HepG2 (cell line): ENCODE measurements around the gene TBC1D21. TPM values are rescaled to one million over a fixed set of nuclear protein-coding genes. Genes with fewer than 3 reads are reported as not detected.

Experiments
- ATAC-seq: fragments of 200-7000 bp; cut with Tn5 transposase; 3 replicates; pipeline ENCODE4 v1.9.1; 2020; ENCODE audit warnings: mild to moderate bottlenecking, moderate library complexity
- BruUV-seq: library from RNA; stranded (reverse); fragments of 400-500 nt; replicated peaks from 2 replicates; lab custom pipeline; 2021; lab: Mats Ljungman, UMichigan
- CTCF ChIA-PET: fragments of 300-600 bp; formaldehyde crosslinking; extraction: SDS; loops from one replicate; lab custom pipeline; 2021; ENCODE audit warnings: low total read pairs, inconsistent platforms, low intra/inter-chr PET ratio; lab: Yijun Ruan, JAX
- POLR2A ChIA-PET: fragments of 350-600 bp; sonication (Branson Sonifier 250); formaldehyde crosslinking; loops from one replicate; lab custom pipeline; 2020; ENCODE audit warnings: antibody characterized with exemption, inconsistent platforms; lab: Yijun Ruan, JAX
- DNase-seq: peaks from one replicate; pipeline ENCODE4 v3.0.0-alpha.2; 2015; ENCODE audit warnings: low spot score
- FAIRE-seq: peaks from 3 replicates; lab custom pipeline; 2011; peaks lifted over from hg19 to GRCh38; lab: Jason Lieb, UNC
- H2AFZ ChIP-seq: one replicate; pipeline ENCODE4 v1.6.1; 2011; ENCODE audit warnings: low read length, inconsistent platforms
- H3K27ac ChIP-seq: fragments of 300-600 bp; 3 replicates; pipeline ENCODE4 v1.8.0; 2011; ENCODE audit warnings: mixed run types, mild to moderate bottlenecking, mixed read lengths, low read length, inconsistent platforms; ENCODE audit not compliant: insufficient read depth; ENCODE audit errors: extremely low read length
- H3K27me3 ChIP-seq, 2 experiments: fragments of 200-600 bp in 1 of 2; 2 replicates in 1 of 2; 3 replicates in 1 of 2; pipeline versions ENCODE4 v1.6.0 to v1.8.0; 2011; ENCODE audit warnings: low read length in 2 of 2, mild to moderate bottlenecking in 2 of 2, moderate library complexity in 2 of 2, inconsistent platforms in 1 of 2; ENCODE audit not compliant: insufficient read depth in 2 of 2, control insufficient read depth in 1 of 2
- H3K36me3 ChIP-seq, 2 experiments: fragments of 200-600 bp in 1 of 2; replicated peaks in 1 of 2; 2 replicates in 1 of 2; 3 replicates in 1 of 2; pipeline versions ENCODE4 v1.5.1 to v1.8.0; 2011; ENCODE audit warnings: low read length in 2 of 2, inconsistent platforms in 1 of 2; ENCODE audit not compliant: insufficient read depth in 2 of 2, control insufficient read depth in 1 of 2
- H3K4me1 ChIP-seq: 2 replicates; pipeline ENCODE4 v1.5.1; 2012; ENCODE audit warnings: low read length, inconsistent platforms; ENCODE audit not compliant: insufficient read depth
- H3K4me2 ChIP-seq: 2 replicates; pipeline ENCODE4 v1.6.0; 2011; ENCODE audit warnings: low read depth, low read length, inconsistent platforms
- H3K4me3 ChIP-seq, 3 experiments: fragments of 200-600 bp in 1 of 3; sonication (generic), shearing (Covaris generic) in 1 of 3; replicated peaks in 1 of 3; 2 replicates each; pipeline ENCODE4 v1.5.1; 2011 to 2016; ENCODE audit warnings: low read length in 3 of 3, inconsistent platforms in 2 of 3, low read depth in 2 of 3, mild to moderate bottlenecking in 2 of 3, control low read depth in 1 of 3, mixed read lengths in 1 of 3; ENCODE audit not compliant: insufficient read depth in 1 of 3
- H3K79me2 ChIP-seq: one replicate; pipeline ENCODE4 v1.6.1; 2011; ENCODE audit warnings: low read length, inconsistent platforms; ENCODE audit not compliant: insufficient read depth
- H3K9ac ChIP-seq: 2 replicates; pipeline ENCODE4 v1.6.0; 2011; ENCODE audit warnings: mild to moderate bottlenecking, low read depth, low read length, inconsistent platforms; ENCODE audit not compliant: insufficient read depth
- H3K9me3 ChIP-seq: 2 replicates; pipeline ENCODE4 v1.5.1; 2012; ENCODE audit warnings: mild to moderate bottlenecking, low read length
- H4K20me1 ChIP-seq: 2 replicates; pipeline ENCODE4 v1.6.0; 2011; ENCODE audit warnings: inconsistent platforms, mild to moderate bottlenecking, low read length, moderate library complexity; ENCODE audit not compliant: insufficient read depth
- ETV6 ChIP-seq: sonication (generic); formaldehyde crosslinking; conservative IDR thresholded peaks from 2 replicates; pipeline ENCODE4 v1.4.0; 2020; ENCODE audit warnings: missing genetic modification reagents
- FOXM1 ChIP-seq: sonication (generic); formaldehyde crosslinking; IDR thresholded peaks from 2 replicates; pipeline ENCODE4 v1.5.0; 2020; ENCODE audit warnings: missing genetic modification reagents
- HOXA9 ChIP-seq: sonication (generic); formaldehyde crosslinking; IDR thresholded peaks from 2 replicates; pipeline ENCODE4 v1.8.1; 2022; ENCODE audit warnings: missing genetic modification reagents, mild to moderate bottlenecking, moderate library complexity, borderline replicate concordance
- MEIS2 ChIP-seq: sonication (generic); formaldehyde crosslinking; IDR thresholded peaks from 2 replicates; pipeline ENCODE4 v1.9.0; 2021; ENCODE audit warnings: mild to moderate bottlenecking, missing genetic modification reagents
- NCOA5 ChIP-seq: sonication (generic); formaldehyde crosslinking; IDR thresholded peaks from 2 replicates; pipeline ENCODE4 v1.4.0; 2020; ENCODE audit warnings: missing genetic modification reagents
- PAX8 ChIP-seq: sonication (generic); formaldehyde crosslinking; IDR thresholded peaks from 2 replicates; pipeline ENCODE4 v1.8.0; 2022; ENCODE audit warnings: mild to moderate bottlenecking, missing genetic modification reagents, borderline replicate concordance
- REL ChIP-seq: sonication (generic); formaldehyde crosslinking; conservative IDR thresholded peaks from 2 replicates; pipeline ENCODE4 v1.8.0; 2022; ENCODE audit warnings: mild to moderate bottlenecking, missing genetic modification reagents, moderate library complexity
- RFX1 ChIP-seq: fragments of 450-650 bp; IDR thresholded peaks from 2 replicates; pipeline ENCODE4 v1.6.1; 2017
- WGBS: methylation state at CpG from one replicate; pipeline ENCODE4 v1.1.6; 2017; ENCODE audit warnings: low lambda C conversion rate; 5-methylcytosine and 5-hydroxymethylcytosine counted together
- in situ Hi-C: cut with HindIII; loops from 2 replicates; pipeline ENCODE4 v1.10.0; 2017; ENCODE audit warnings: low pct_unique_long_range_greater_than_20kb; ENCODE audit not compliant: extremely low pct_ligation_motif_present
- intact Hi-C: fragments of 100-400 bp; cut with micrococcal nuclease; formaldehyde crosslinking; loops from one replicate; pipeline ENCODE4 v1.10.0; 2022; ENCODE audit not compliant: unreplicated experiment
- polyA plus RNA-seq, 8 experiments: library from polyadenylated mRNA; depleted of rRNA in 3 of 8; stranded (reverse) in 7 of 8; unstranded in 1 of 8; fragments of >200 nt; fragmentation: Illumina TruSeq in 4 of 8; extraction: Trizol in 4 of 8; gene quantifications; 2 replicates each; pipeline versions ENCODE4 v1.2.1 to v1.2.3, GENCODE V29; 2011 to 2016; ENCODE audit warnings: low read depth in 4 of 8, missing spikeins in 1 of 8, mixed read lengths in 1 of 8; ENCODE audit not compliant: insufficient read depth in 1 of 8
- total RNA-seq, 5 experiments: library from RNA; depleted of rRNA; stranded (reverse); fragments of >200 nt; fragmentation: Illumina TruSeq; extraction: Trizol; gene quantifications; 2 replicates each; pipeline ENCODE4 v1.2.3, GENCODE V29; 2016; ENCODE audit warnings: low read depth in 1 of 5
- TF ChIP-seq, protein P1 (sequence below): sonication (generic); formaldehyde crosslinking; IDR thresholded peaks from 2 replicates; pipeline ENCODE4 v1.4.0; 2020; ENCODE audit warnings: missing genetic modification reagents
- TF ChIP-seq, protein P2 (sequence below): sonication (generic); formaldehyde crosslinking; IDR thresholded peaks from 2 replicates; pipeline ENCODE4 v1.8.1; 2023; ENCODE audit warnings: mild to moderate bottlenecking, missing genetic modification reagents, borderline replicate concordance

TBC1D21 gene
- total and polyA plus RNA-seq, 2 of the 13 experiments (the other 11 are each of a cell fraction or from before 2014, with no cell fraction given), result not detected

DNA sequence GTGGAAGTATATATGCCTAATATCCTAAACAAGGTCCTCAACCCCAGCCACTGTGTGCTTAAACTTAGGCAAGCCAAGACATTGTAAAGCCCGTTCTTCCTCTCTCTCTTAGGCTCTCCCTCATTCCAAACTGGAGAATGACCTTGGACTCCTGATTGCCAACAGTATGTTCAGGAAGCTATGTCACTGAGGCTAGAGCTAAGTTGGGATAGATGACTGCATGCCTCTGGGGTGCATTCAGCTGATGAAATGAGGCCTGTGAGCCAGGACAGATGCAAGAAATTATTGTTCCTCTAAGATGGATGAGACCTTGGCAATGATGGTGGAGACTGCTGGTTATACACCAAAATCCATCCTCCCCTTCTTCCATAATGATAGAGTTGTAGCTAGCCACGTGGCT, 27.9 kb upstream of the TBC1D21 start:
- 0% methylated on average over 2 of the region's 2 CpGs for WGBS
- Histone ChIP-seq H3K4me2 (no peak overlapping the region), H3K9ac (no peak overlapping the region), H4K20me1 (no peaks in the 10 kb centered on the region), H3K4me1 (no peaks in the 10 kb centered on the region), H3K27ac (no peak overlapping the region), H3K36me3 (no peaks in the 10 kb centered on the region), H3K27me3 (peaks cover 2 to 17% of the 10 kb centered on the region in 2 experiments; a peak in 4 of 5 replicates), H3K79me2 (no peaks in the 10 kb centered on the region), H3K4me3 (no peak overlapping the region), H3K9me3 (no peaks in the 10 kb centered on the region), H2AFZ (no peak overlapping the region)
- no peak for ATAC-seq
- TF ChIP-seq, protein P1, sequence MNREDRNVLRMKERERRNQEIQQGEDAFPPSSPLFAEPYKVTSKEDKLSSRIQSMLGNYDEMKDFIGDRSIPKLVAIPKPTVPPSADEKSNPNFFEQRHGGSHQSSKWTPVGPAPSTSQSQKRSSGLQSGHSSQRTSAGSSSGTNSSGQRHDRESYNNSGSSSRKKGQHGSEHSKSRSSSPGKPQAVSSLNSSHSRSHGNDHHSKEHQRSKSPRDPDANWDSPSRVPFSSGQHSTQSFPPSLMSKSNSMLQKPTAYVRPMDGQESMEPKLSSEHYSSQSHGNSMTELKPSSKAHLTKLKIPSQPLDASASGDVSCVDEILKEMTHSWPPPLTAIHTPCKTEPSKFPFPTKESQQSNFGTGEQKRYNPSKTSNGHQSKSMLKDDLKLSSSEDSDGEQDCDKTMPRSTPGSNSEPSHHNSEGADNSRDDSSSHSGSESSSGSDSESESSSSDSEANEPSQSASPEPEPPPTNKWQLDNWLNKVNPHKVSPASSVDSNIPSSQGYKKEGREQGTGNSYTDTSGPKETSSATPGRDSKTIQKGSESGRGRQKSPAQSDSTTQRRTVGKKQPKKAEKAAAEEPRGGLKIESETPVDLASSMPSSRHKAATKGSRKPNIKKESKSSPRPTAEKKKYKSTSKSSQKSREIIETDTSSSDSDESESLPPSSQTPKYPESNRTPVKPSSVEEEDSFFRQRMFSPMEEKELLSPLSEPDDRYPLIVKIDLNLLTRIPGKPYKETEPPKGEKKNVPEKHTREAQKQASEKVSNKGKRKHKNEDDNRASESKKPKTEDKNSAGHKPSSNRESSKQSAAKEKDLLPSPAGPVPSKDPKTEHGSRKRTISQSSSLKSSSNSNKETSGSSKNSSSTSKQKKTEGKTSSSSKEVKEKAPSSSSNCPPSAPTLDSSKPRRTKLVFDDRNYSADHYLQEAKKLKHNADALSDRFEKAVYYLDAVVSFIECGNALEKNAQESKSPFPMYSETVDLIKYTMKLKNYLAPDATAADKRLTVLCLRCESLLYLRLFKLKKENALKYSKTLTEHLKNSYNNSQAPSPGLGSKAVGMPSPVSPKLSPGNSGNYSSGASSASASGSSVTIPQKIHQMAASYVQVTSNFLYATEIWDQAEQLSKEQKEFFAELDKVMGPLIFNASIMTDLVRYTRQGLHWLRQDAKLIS, result no peak
- TF ChIP-seq RFX1, result no peak
- in situ Hi-C loops (no loop called here), intact Hi-C loops (no loop called here)
- DNase-seq, result no peak
- no peak for FAIRE-seq
- no TSS peak for BruUV-seq
- POLR2A ChIA-PET, result no interaction called here
- CTCF ChIA-PET, result no interaction called here

DNA sequence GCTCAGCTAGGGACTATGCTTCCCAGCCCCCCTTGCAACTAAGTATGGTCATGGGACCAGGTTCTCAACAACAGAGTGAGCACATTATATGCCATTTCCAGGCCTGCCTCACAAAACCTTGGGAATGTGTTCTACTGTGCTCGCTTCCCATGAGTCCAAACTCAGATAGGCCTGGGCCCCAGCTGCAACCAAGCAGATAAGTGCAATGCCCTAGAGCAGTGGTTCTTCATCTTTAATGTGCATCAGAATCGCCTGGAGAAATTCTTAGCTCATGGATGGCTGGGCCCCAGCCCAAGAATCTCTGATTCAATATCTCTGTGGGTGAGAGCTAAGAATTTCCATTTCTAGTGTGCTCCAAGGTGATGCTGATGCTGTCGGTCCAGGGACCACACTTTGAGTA, 27.5 kb upstream of the TBC1D21 start:
- H3K4me1 ChIP-seq, result no peaks in the 10 kb centered on the region
- no peak overlapping the region for H2AFZ ChIP-seq
- H3K9ac ChIP-seq, result no peak overlapping the region
- H3K36me3 ChIP-seq, result no peaks in the 10 kb centered on the region
- in situ Hi-C loops (no loop called here), intact Hi-C loops (no loop called here)
- no peak overlapping the region for H3K4me3 ChIP-seq
- no peaks in the 10 kb centered on the region for H3K9me3 ChIP-seq
- no peaks in the 10 kb centered on the region for H3K79me2 ChIP-seq
- peaks cover 2 to 17% of the 10 kb centered on the region in 2 experiments; a peak in 4 of 5 replicates for H3K27me3 ChIP-seq
- DNase-seq (no peak), ATAC-seq (no peak), FAIRE-seq (no peak)
- no peak overlapping the region for H3K27ac ChIP-seq
- ChIA-PET POLR2A (no interaction called here), CTCF (no interaction called here)
- H3K4me2 ChIP-seq, result no peak overlapping the region
- no peaks in the 10 kb centered on the region for H4K20me1 ChIP-seq
- BruUV-seq, result no TSS peak
- WGBS, result 5% methylated on average over 3 of the region's 3 CpGs
- TF ChIP-seq, protein P2, sequence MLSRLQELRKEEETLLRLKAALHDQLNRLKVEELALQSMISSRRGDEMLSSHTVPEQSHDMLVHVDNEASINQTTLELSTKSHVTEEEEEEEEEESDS (CRISPR knock-in tag), result no peak
- TF ChIP-seq ETV6 (CRISPR knock-in tag), result no peak
- TF ChIP-seq REL (CRISPR knock-in tag), result no peak
- TF ChIP-seq PAX8, result no peak
- TF ChIP-seq NCOA5, result no peak
- no peak for TF ChIP-seq HOXA9 (CRISPR knock-in tag)
- TF ChIP-seq MEIS2 (CRISPR knock-in tag), result no peak
- no peak for TF ChIP-seq FOXM1 (CRISPR knock-in tag)
